CD4-positive, CD25-positive, alpha-beta regulatory T cell (primary cell): Measurements from ENCODE around the gene TRIM63. TPM values are rescaled to one million over a fixed set of nuclear protein-coding genes. Genes with fewer than 3 reads are reported as not detected.
"Not testable (repeated sequence)": the region's sequence is repeated elsewhere in the genome, so short reads cannot be mapped to it uniquely, and the experiment has no call there.

Experiments
- ATAC-seq, 2 donors: fragments of 150-1000 bp; cut with Tn5 transposase; one replicate each; pipeline ENCODE4 v1.10.0; 2021; ENCODE audit warnings: low read depth in 2 of 2, moderate number of reproducible peaks in 2 of 2, moderate library complexity in 1 of 2
- DNase-seq, 3 donors: peaks; one replicate each; pipeline versions ENCODE4 v3.0.0 to v3.0.0-alpha.2; 2012 to 2022; ENCODE audit warnings: mixed read lengths in 1 of 3
- H3K27ac ChIP-seq: one replicate; pipeline ENCODE4 v1.7.0; 2013; ENCODE audit warnings: mild to moderate bottlenecking, low read length; ENCODE audit not compliant: insufficient read depth, poor library complexity, severe bottlenecking
- H3K27me3 ChIP-seq: one replicate; pipeline ENCODE4 v1.7.0; 2013; ENCODE audit warnings: low read length; ENCODE audit not compliant: control insufficient read depth, insufficient read depth
- H3K36me3 ChIP-seq: one replicate; pipeline ENCODE4 v1.7.0; 2013; ENCODE audit warnings: mild to moderate bottlenecking, low read length, moderate library complexity; ENCODE audit not compliant: control insufficient read depth, insufficient read depth
- H3K4me1 ChIP-seq: 2 replicates; pipeline ENCODE4 v1.7.0; 2013; ENCODE audit warnings: mild to moderate bottlenecking, low read length; ENCODE audit not compliant: insufficient read depth, control insufficient read depth, poor library complexity, severe bottlenecking
- H3K4me3 ChIP-seq: one replicate; pipeline ENCODE4 v1.7.0; 2013; ENCODE audit warnings: low read depth, mild to moderate bottlenecking, low read length, moderate library complexity
- H3K9me3 ChIP-seq, 2 experiments: 1 replicate in 1 of 2; 2 replicates in 1 of 2; pipeline ENCODE4 v1.7.0; 2013; ENCODE audit warnings: low read length in 2 of 2, mild to moderate bottlenecking in 1 of 2, moderate library complexity in 1 of 2; ENCODE audit not compliant: control insufficient read depth in 2 of 2
- H3K27ac Mint-ChIP-seq, 3 donors: one replicate each; pipeline ENCODE4 v1.8.0; 2020 to 2022; ENCODE audit warnings: mild to moderate bottlenecking in 3 of 3, mixed read lengths in 3 of 3, moderate library complexity in 2 of 3
- H3K27me3 Mint-ChIP-seq: one replicate; pipeline ENCODE4 v1.8.0; 2022; ENCODE audit warnings: mild to moderate bottlenecking, mixed read lengths
- H3K36me3 Mint-ChIP-seq: one replicate; pipeline ENCODE4 v1.8.0; 2020; ENCODE audit warnings: mixed read lengths
- H3K4me1 Mint-ChIP-seq, 4 donors: one replicate each; pipeline ENCODE4 v1.8.0; 2020 to 2022; ENCODE audit warnings: mixed read lengths in 4 of 4, mild to moderate bottlenecking in 1 of 4
- H3K4me3 Mint-ChIP-seq, 4 donors: one replicate each; pipeline ENCODE4 v1.8.0; 2020 to 2022; ENCODE audit warnings: mild to moderate bottlenecking in 4 of 4, mixed read lengths in 4 of 4, moderate library complexity in 3 of 4
- H3K9me3 Mint-ChIP-seq, 7 donors: one replicate each; pipeline ENCODE4 v1.8.0; 2020 to 2022; ENCODE audit warnings: mixed read lengths in 7 of 7, mild to moderate bottlenecking in 3 of 7, moderate library complexity in 2 of 7
- polyA plus RNA-seq, 4 donors: library from polyadenylated mRNA; unstranded; fragments of 300-500 nt; fragmentation: Illumina TruSeq; gene quantifications; one replicate each; pipeline ENCODE4 v1.2.3, GENCODE V29; 2021
- total RNA-seq: library from RNA; stranded (reverse); gene quantifications from one replicate; pipeline ENCODE4 v1.2.3, GENCODE V29; 2022

The TRIM63 gene
- total and polyA plus RNA-seq, 5 donors from 2014 or later, result not detected

DNA sequence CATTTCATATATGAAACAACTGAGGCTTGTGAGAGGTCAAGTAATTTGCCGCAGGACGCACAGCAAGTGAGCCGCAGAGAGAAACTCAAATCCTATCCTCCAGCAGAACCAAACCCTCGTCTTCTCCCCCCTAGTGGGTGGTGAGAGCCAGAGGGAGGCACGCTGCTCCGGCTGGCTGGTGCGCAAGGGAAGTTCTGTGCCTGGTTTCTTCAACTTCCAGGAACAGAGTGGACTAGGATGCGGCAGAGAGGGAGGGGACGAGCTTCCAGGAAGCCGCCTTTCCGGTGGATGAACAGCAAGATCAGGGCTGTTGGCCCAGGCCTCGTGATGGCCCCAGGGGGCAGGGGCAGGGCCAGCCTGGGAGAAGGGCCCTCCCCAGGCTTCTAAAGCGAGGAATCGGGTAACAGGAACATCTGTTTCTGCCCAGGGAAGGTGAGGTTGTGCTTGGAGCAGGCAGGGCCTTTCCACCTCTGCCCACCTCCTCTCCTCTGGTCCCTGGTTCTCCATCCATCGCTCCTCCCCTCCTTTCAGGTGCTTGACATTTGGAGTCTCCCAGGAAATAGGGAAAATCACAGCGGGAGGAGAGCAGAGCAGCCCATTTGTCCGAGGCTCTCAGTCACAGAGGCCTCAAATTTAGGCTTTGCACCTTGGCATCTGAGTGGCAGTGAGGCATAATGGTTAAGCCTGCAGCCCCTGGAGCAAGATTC is 27.4 kb upstream of the TRIM63 start:
- no peak overlapping the region for H3K4me3 Mint-ChIP-seq
- Histone ChIP-seq H3K4me3 (no peak overlapping the region), H3K4me1 (no peaks in the 10 kb centered on the region), H3K27ac (no peak overlapping the region), H3K27me3 (peaks cover 8% of the 10 kb centered on the region), H3K36me3 (no peaks in the 10 kb centered on the region), H3K9me3 (no peaks in the 10 kb centered on the region)
- peaks cover 37% of the 10 kb centered on the region for H3K27me3 Mint-ChIP-seq
- H3K9me3 Mint-ChIP-seq, result peaks cover 0 to 2% (median 0%) of the 10 kb centered on the region in 7 donors
- no peak overlapping the region for H3K27ac Mint-ChIP-seq
- DNase-seq (no peak), ATAC-seq (no peak)
- no peaks in the 10 kb centered on the region for H3K36me3 Mint-ChIP-seq
- H3K4me1 Mint-ChIP-seq, result peaks cover 0 to 6% (median 1%) of the 10 kb centered on the region in 4 donors

DNA sequence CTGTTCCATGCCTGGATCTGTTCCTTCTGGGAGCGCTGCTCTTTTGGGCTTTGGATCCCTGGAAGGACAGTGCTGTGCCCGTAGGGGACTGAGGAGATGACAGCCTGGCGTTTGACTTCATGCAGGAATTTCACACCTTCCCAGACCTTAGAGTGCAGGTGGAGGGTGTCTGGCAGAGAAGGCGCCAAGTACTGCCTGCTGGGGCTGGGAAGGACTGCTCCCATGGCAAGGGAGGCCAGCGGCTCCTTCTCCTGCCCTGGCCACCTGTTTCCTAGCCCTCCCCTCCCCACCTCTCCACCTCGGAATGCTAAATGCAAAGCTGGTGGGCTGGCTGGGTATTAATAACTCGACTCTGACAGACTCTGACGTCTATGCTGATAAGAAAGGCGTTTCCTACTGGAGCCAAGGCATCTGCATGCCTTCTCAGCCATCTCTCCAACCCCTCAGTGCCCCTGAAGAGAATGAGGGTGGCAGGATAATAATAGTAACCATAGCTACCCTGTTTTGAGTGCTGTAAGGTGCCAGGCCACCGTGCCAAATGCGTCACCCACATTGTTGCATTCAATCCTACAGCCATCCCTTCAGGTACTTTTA is 26.7 kb upstream of the TRIM63 start:
- Mint-ChIP-seq H3K36me3 (no peaks in the 10 kb centered on the region), H3K4me1 (peaks cover 0 to 6% (median 1%) of the 10 kb centered on the region in 4 donors), H3K4me3 (no peak overlapping the region), H3K9me3 (peaks cover 0 to 2% (median 0%) of the 10 kb centered on the region in 7 donors), H3K27me3 (peaks cover 36% of the 10 kb centered on the region), H3K27ac (no peak overlapping the region)
- H3K27ac ChIP-seq, result no peak overlapping the region
- no peaks in the 10 kb centered on the region for H3K36me3 ChIP-seq
- no peaks in the 10 kb centered on the region for H3K9me3 ChIP-seq
- peaks cover 8% of the 10 kb centered on the region for H3K27me3 ChIP-seq
- no peaks in the 10 kb centered on the region for H3K4me1 ChIP-seq
- no peak overlapping the region for H3K4me3 ChIP-seq
- ATAC-seq (no peak), DNase-seq (no peak)

DNA sequence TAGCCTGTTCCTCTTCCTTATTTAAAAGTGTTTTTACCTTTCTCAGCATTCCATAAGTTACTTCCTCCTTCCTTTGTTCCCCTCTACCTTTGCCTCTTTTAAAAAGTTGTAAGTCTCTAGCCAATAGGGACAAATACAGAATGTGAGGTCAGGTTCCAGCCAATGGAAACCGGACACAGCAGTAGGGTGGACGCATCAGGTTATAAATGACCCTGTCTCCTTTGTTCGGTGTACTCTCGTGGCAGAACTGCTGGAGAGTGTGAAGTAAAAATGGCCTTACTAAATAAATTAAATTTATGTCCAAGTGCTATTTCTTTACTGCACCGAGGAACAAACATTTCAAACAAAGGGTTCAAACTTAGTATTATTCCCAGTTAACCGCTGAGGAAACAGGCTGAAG is 26.1 kb upstream of the TRIM63 start:
- H3K4me3 Mint-ChIP-seq, DNase-seq, H3K4me3 ChIP-seq, H3K9me3 ChIP-seq, H3K4me1 Mint-ChIP-seq, H3K36me3 ChIP-seq, ATAC-seq, H3K9me3 Mint-ChIP-seq, H3K27ac Mint-ChIP-seq, H3K36me3 Mint-ChIP-seq, H3K4me1 ChIP-seq, H3K27ac ChIP-seq: not testable (repeated sequence)
- H3K27me3 ChIP-seq, result peaks cover 10% of the 10 kb centered on the region
- peaks cover 37% of the 10 kb centered on the region for H3K27me3 Mint-ChIP-seq

DNA sequence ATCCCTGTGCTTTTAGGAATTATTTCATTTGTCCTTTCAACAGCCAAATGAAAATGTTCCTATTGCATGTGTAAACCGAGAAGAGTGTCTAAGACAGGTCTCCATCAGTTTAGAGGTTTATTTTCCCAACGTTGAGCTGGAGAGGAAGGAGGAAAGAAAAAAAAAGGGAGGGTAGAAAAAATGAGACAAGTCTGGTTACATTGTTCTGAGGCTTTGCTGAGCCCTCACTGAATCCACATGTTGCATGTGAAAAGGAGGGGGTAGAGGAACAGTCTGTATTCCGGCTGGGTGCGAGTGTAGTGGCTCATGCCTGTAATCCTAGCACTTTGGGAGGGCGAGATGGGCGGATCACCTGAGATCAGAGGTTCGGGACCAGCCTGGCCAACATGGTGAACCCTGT is 25.0 kb upstream of the TRIM63 start:
- peaks cover 39% of the 10 kb centered on the region for H3K27me3 Mint-ChIP-seq
- no peaks in the 10 kb centered on the region for H3K36me3 Mint-ChIP-seq

DNA sequence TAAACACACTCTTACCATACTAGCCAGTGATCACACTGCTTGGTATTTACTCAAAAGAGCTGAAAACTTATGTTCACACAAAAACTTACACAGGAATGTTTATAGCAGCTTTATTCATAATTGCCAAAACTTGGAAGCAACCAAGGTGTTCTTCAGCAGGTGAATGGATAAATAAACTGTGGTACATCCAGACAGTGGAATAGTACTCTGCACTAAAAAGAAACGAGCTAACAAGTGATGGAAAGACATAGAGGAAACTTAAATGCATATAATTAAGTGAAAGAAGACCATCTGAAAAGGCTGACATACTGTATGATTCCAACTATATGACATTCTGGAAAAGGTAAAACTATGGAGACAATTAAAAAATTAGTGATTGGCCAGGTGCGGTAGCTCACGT is 23.5 kb upstream of the TRIM63 start:
- H3K4me3 ChIP-seq, result no peak overlapping the region
- no peak for DNase-seq
- H3K36me3 ChIP-seq, result no peaks in the 10 kb centered on the region
- no peaks in the 10 kb centered on the region for H3K4me1 ChIP-seq
- Mint-ChIP-seq H3K4me3 (no peak overlapping the region), H3K9me3 (no peaks in the 10 kb centered on the region), H3K27ac (no peak overlapping the region), H3K36me3 (no peaks in the 10 kb centered on the region), H3K27me3 (peaks cover 39% of the 10 kb centered on the region), H3K4me1 (no peaks in the 10 kb centered on the region)
- no peak overlapping the region for H3K27ac ChIP-seq
- H3K27me3 ChIP-seq, result peaks cover 10% of the 10 kb centered on the region
- H3K9me3 ChIP-seq, result no peaks in the 10 kb centered on the region
- no peak for ATAC-seq

More for the DNA sequence above, 25.0 kb upstream of the TRIM63 start:
- H3K27ac Mint-ChIP-seq, result peak overlapping the region in 1 of 3 donors; percentile 46
- Histone ChIP-seq H3K4me3 (no peak overlapping the region), H3K4me1 (no peaks in the 10 kb centered on the region), H3K27me3 (peaks cover 10% of the 10 kb centered on the region), H3K9me3 (no peaks in the 10 kb centered on the region), H3K27ac (no peak overlapping the region), H3K36me3 (no peaks in the 10 kb centered on the region)
- H3K9me3 Mint-ChIP-seq, result no peaks in the 10 kb centered on the region
- no peak overlapping the region for H3K4me3 Mint-ChIP-seq
- H3K4me1 Mint-ChIP-seq, result no peaks in the 10 kb centered on the region
- ATAC-seq (no peak), DNase-seq (no peak)

DNA sequence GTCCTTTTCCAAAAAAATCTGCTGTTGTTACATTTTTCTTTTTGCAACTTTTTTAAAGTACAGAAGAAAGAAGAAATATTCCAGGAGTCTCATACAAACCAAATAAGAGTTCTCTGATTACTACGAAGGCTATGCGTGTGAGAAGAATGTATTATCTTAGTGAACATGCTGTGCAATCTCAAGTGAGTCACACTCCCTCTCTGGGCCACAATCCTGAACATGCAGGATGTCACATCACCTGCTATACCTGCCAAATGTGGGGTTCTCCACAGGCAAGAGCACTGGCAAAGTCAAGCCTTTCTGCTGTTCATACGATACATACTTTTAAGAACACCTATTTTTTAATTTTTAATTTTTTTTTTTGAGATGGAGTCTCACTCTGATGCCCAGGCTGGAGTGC is 21.7 kb upstream of the TRIM63 start:
- peaks cover 39% of the 10 kb centered on the region for H3K27me3 Mint-ChIP-seq
- DNase-seq, result no peak
- no peaks in the 10 kb centered on the region for H3K9me3 ChIP-seq
- peaks cover 20% of the 10 kb centered on the region for H3K27me3 ChIP-seq
- H3K27ac ChIP-seq, result no peak overlapping the region
- no peak overlapping the region for H3K27ac Mint-ChIP-seq
- H3K4me3 Mint-ChIP-seq, result no peak overlapping the region
- H3K4me1 ChIP-seq, result no peaks in the 10 kb centered on the region
- no peak for ATAC-seq
- no peak overlapping the region for H3K4me3 ChIP-seq
- peaks cover 0 to 2% (median 0%) of the 10 kb centered on the region in 7 donors for H3K9me3 Mint-ChIP-seq
- H3K36me3 Mint-ChIP-seq, result no peaks in the 10 kb centered on the region
- no peaks in the 10 kb centered on the region for H3K4me1 Mint-ChIP-seq
- H3K36me3 ChIP-seq, result no peaks in the 10 kb centered on the region

DNA sequence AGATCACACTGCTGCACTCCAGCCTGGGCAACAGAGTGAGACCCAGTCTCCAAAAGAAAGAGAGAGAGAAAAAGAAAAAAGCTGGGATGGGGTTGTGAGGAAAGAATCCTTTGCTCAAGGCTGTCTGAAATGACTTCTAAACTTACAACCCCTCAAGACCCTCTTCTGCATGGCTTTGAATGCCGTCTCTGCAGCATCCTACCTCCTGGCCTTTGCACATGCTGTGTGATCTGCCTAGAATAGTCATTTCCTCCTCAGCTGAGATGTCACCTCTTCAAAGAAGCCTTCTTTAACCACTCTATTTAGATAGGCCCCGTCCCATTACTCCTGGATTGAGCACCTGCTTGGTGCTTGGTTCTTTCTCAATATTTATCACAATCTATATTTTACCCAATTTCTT is 17.4 kb upstream of the TRIM63 start:
- ATAC-seq (no peak), DNase-seq (no peak)
- no peaks in the 10 kb centered on the region for H3K9me3 ChIP-seq
- H3K4me3 Mint-ChIP-seq, result no peak overlapping the region
- H3K27ac Mint-ChIP-seq, result no peak overlapping the region
- no peaks in the 10 kb centered on the region for H3K36me3 ChIP-seq
- H3K27ac ChIP-seq, result no peak overlapping the region
- H3K36me3 Mint-ChIP-seq, result no peaks in the 10 kb centered on the region
- no peaks in the 10 kb centered on the region for H3K4me1 ChIP-seq
- no peak overlapping the region for H3K4me3 ChIP-seq
- no peaks in the 10 kb centered on the region for H3K4me1 Mint-ChIP-seq
- H3K9me3 Mint-ChIP-seq, result peaks cover 0 to 2% (median 0%) of the 10 kb centered on the region in 7 donors
- peaks cover 16% of the 10 kb centered on the region for H3K27me3 ChIP-seq
- H3K27me3 Mint-ChIP-seq, result peaks cover 36% of the 10 kb centered on the region

DNA sequence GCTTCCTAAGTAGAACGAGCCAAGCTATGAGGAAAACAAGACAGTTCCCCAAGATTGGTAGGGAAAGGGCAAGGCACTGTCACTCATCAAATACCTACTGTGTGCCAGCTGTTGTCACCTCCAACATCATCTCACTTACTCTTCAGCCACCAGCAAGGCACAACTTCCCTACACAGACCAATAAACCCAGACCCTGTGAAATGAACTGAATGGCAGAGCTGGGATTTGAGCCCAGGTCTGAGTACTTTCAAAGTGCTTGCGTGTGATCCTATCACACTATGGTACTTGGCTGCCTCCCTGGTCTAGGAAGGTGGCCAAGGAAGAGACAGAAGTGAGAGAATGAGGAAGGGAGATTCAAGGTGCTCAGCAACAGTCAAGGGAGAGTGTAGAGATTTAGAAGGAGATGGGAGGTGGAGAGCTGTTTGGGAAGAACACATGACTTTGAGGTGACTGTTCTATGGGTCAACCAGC is 16.7 kb upstream of the TRIM63 start:
- peaks cover 0 to 2% (median 0%) of the 10 kb centered on the region in 7 donors for H3K9me3 Mint-ChIP-seq

More for the DNA sequence above, 16.7 kb upstream of the TRIM63 start:
- H3K4me1 ChIP-seq, result no peaks in the 10 kb centered on the region
- no peak overlapping the region for H3K4me3 ChIP-seq
- H3K27ac Mint-ChIP-seq, result no peak overlapping the region
- H3K27ac ChIP-seq, result no peak overlapping the region
- H3K9me3 ChIP-seq, result no peaks in the 10 kb centered on the region
- H3K36me3 ChIP-seq, result no peaks in the 10 kb centered on the region
- peaks cover 38% of the 10 kb centered on the region for H3K27me3 Mint-ChIP-seq
- DNase-seq, result no peak
- H3K27me3 ChIP-seq, result peaks cover 15% of the 10 kb centered on the region
- ATAC-seq, result no peak
- no peaks in the 10 kb centered on the region for H3K36me3 Mint-ChIP-seq
- no peaks in the 10 kb centered on the region for H3K4me1 Mint-ChIP-seq
- no peak overlapping the region for H3K4me3 Mint-ChIP-seq
